Tibial nerve (tissue), 4 donors: ENCODE data around the gene SSC5D.

ENCODE experiments used
- EP300 ChIP-seq, 2 donors: sonication (generic); formaldehyde crosslinking; IDR thresholded peaks; one replicate each; pipeline ENCODE4 v1.6.1; 2017; ENCODE audit warnings: antibody characterized with exemption in 2 of 2, mild to moderate bottlenecking in 1 of 2
- TF ChIP-seq, protein P1 (sequence below), 5 experiments: fragments of 200-600 bp in 3 of 5; fragments of 450-650 bp in 2 of 5; sonication (generic) in 3 of 5; IDR thresholded peaks; one replicate each; pipeline ENCODE4 v1.5.1; 2016 to 2019; ENCODE audit warnings: antibody characterized with exemption in 5 of 5, mild to moderate bottlenecking in 3 of 5, moderate library complexity in 2 of 5

DNA sequence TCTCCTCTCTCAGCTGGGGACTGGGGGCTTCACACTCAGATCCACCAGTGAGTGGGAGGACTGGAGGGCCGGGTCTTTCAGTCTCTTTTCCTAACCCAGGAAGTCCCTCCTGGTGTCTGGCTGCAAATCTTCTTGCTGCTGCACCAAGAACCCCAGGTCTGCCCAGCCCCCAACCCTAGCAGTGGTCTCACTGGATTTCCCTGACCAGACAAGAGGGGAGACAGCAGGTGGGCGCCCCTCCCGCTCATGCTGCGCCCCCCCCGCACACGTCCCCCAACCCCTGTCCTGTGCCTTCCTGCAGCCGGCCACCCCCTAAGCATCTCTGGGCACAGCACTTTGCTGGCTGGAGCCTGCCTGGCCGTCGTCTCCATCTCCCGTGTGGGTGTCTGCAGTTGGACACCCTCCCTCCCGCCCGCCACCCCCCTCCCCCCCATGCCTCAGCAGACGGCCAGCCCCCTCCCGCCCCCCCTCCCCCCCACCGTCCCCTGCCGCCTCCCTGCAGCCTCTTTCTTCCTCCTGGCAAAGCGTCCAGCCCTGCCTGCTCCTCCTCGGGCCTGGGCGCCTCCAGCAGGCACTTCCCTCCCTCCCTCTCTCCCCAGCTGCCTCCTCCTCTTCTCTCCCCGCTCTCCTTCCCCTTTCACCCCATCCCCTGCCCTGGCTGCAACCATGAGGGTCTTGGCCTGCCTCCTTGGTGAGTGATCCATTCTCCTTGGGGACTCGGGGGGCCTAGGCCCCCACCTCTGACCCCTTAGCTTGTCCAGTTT, at the start of gene SSC5D:
- TF ChIP-seq, protein P1, sequence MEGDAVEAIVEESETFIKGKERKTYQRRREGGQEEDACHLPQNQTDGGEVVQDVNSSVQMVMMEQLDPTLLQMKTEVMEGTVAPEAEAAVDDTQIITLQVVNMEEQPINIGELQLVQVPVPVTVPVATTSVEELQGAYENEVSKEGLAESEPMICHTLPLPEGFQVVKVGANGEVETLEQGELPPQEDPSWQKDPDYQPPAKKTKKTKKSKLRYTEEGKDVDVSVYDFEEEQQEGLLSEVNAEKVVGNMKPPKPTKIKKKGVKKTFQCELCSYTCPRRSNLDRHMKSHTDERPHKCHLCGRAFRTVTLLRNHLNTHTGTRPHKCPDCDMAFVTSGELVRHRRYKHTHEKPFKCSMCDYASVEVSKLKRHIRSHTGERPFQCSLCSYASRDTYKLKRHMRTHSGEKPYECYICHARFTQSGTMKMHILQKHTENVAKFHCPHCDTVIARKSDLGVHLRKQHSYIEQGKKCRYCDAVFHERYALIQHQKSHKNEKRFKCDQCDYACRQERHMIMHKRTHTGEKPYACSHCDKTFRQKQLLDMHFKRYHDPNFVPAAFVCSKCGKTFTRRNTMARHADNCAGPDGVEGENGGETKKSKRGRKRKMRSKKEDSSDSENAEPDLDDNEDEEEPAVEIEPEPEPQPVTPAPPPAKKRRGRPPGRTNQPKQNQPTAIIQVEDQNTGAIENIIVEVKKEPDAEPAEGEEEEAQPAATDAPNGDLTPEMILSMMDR (IDR thresholded peaks at IDR 0.05) = no peak
- TF ChIP-seq EP300 (IDR thresholded peaks at IDR 0.05) = no peak
